ENCODE measurements around the gene GBF1. TPM values are rescaled to one million over a fixed set of nuclear protein-coding genes. Genes with fewer than 3 reads are reported as not detected.
A peak's percentile ranks its signal among the peaks of the same experiment; 100 is the strongest.

The GBF1 gene
- total RNA-seq, 4 donors from 2014 or later = 31.4 to 64.2 (median 58.7) TPM

- H3K27ac ChIP-seq = peak overlapping the region in 1 of 4 donors; percentile 69
- intact Hi-C loops (cut with DNase I; ENCODE audit: low total_unique reads) (no loop called here), in situ Hi-C loops (cut with MboI; ENCODE audit: low sequenced_read_pairs in 4 of 4) (no loop called here)
- no peaks in the 10 kb centered on the region for H3K36me3 ChIP-seq
- peak overlapping the region; percentile 41 to 58 (median 52) for H3K4me3 ChIP-seq
- H3K4me1 ChIP-seq = peaks cover 34 to 52% of the 10 kb centered on the region in 2 donors
- H3K9me3 ChIP-seq = no peaks in the 10 kb centered on the region
- DNase-seq (no peak), ATAC-seq (no peak)
- TF ChIP-seq, protein P1, sequence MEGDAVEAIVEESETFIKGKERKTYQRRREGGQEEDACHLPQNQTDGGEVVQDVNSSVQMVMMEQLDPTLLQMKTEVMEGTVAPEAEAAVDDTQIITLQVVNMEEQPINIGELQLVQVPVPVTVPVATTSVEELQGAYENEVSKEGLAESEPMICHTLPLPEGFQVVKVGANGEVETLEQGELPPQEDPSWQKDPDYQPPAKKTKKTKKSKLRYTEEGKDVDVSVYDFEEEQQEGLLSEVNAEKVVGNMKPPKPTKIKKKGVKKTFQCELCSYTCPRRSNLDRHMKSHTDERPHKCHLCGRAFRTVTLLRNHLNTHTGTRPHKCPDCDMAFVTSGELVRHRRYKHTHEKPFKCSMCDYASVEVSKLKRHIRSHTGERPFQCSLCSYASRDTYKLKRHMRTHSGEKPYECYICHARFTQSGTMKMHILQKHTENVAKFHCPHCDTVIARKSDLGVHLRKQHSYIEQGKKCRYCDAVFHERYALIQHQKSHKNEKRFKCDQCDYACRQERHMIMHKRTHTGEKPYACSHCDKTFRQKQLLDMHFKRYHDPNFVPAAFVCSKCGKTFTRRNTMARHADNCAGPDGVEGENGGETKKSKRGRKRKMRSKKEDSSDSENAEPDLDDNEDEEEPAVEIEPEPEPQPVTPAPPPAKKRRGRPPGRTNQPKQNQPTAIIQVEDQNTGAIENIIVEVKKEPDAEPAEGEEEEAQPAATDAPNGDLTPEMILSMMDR (IDR thresholded peaks at IDR 0.05 in 4 of 5, conservative IDR thresholded peaks at IDR 0.05 in 1 of 5) = peak; percentile 7 to 64 (median 53)
- no peak for TF ChIP-seq POLR2A (IDR thresholded peaks at IDR 0.05)
- peaks cover 0 to 4% (median 0%) of the 10 kb centered on the region in 3 donors for H3K27me3 ChIP-seq
Measured at GRCh38 chr10:102231357-102232318, 13.7 kb upstream of the GBF1 start.

- TF ChIP-seq, protein P1 (IDR thresholded peaks at IDR 0.05 in 4 of 5, conservative IDR thresholded peaks at IDR 0.05 in 1 of 5) = no peak
- TF ChIP-seq POLR2A (IDR thresholded peaks at IDR 0.05) = no peak
- H3K4me3 ChIP-seq = no peak overlapping the region
- peaks cover 53 to 73% of the 10 kb centered on the region in 2 donors for H3K4me1 ChIP-seq
- ATAC-seq = no peak
- H3K27ac ChIP-seq = peak overlapping the region in 1 of 4 donors; percentile 7
- in situ Hi-C loops (cut with MboI; ENCODE audit: low sequenced_read_pairs in 4 of 4) = no loop called here
- intact Hi-C loops (cut with DNase I; ENCODE audit: low total_unique reads) = no loop called here
- DNase-seq = no peak
- H3K27me3 ChIP-seq = peaks cover 0 to 4% (median 0%) of the 10 kb centered on the region in 3 donors
- no peaks in the 10 kb centered on the region for H3K36me3 ChIP-seq
- no peaks in the 10 kb centered on the region for H3K9me3 ChIP-seq
Measured at GRCh38 chr10:102233997-102234396, 11.3 kb upstream of the GBF1 start.

GRCh38 chr10:102234888-102235597 is 10.3 kb upstream of the GBF1 start:
- H3K4me3 ChIP-seq = no peak overlapping the region
- DNase-seq (no peak), ATAC-seq (no peak)
- no peak for TF ChIP-seq POLR2A (IDR thresholded peaks at IDR 0.05)
- TF ChIP-seq, protein P1 (IDR thresholded peaks at IDR 0.05 in 4 of 5, conservative IDR thresholded peaks at IDR 0.05 in 1 of 5) = no peak
- intact Hi-C loops (cut with DNase I; ENCODE audit: low total_unique reads) = no loop called here
- H3K9me3 ChIP-seq = no peaks in the 10 kb centered on the region
- peak overlapping the region in 3 of 4 donors; percentile 20 to 64 (median 24) for H3K27ac ChIP-seq
- H3K4me1 ChIP-seq = peaks cover 63 to 77% of the 10 kb centered on the region in 2 donors
- in situ Hi-C loops (cut with MboI; ENCODE audit: low sequenced_read_pairs in 4 of 4) = no loop called here
- no peaks in the 10 kb centered on the region for H3K36me3 ChIP-seq
- H3K27me3 ChIP-seq = peaks cover 0 to 4% (median 0%) of the 10 kb centered on the region in 3 donors

GRCh38 chr10:102235598-102235920 is 9.8 kb upstream of the GBF1 start:
- intact Hi-C loops (cut with DNase I; ENCODE audit: low total_unique reads) = no loop called here
- Histone ChIP-seq H3K4me1 (peaks cover 60 to 77% of the 10 kb centered on the region in 2 donors), H3K36me3 (no peaks in the 10 kb centered on the region), H3K9me3 (no peaks in the 10 kb centered on the region), H3K27me3 (peaks cover 0 to 4% (median 0%) of the 10 kb centered on the region in 3 donors), H3K4me3 (no peak overlapping the region), H3K27ac (peak overlapping the region; percentile 20 to 64 (median 56))
- TF ChIP-seq POLR2A (IDR thresholded peaks at IDR 0.05) = no peak
- TF ChIP-seq, protein P1 (IDR thresholded peaks at IDR 0.05 in 4 of 5, conservative IDR thresholded peaks at IDR 0.05 in 1 of 5) = no peak
- peak; percentile 20 to 37 for ATAC-seq
- in situ Hi-C loops (cut with MboI; ENCODE audit: low sequenced_read_pairs in 4 of 4) = no loop called here
- no peak for DNase-seq

All from gastrocnemius medialis (tissue), 4 donors.